Ascending aorta (tissue), 2 donors: ENCODE measurements around the gene OR8G5. TPM values are rescaled to one million over a fixed set of nuclear protein-coding genes. Genes with fewer than 3 reads are reported as not detected.
"Not testable (repeated sequence)": the region's sequence is repeated elsewhere in the genome, so short reads cannot be mapped to it uniquely, and the experiment has no call there.

ENCODE experiments used
- DNase-seq, 2 donors: peaks; one replicate each; pipeline ENCODE4 v3.0.0-alpha.2; 2019; ENCODE audit warnings: low spot score in 2 of 2
- H3K27ac ChIP-seq, 2 donors: fragments of 200-600 bp; sonication (generic); one replicate each; pipeline ENCODE4 v1.5.1; 2016 to 2017; ENCODE audit warnings: mild to moderate bottlenecking in 1 of 2
- H3K27me3 ChIP-seq: fragments of 200-600 bp; sonication (generic); one replicate; pipeline ENCODE4 v1.5.1; 2017
- H3K36me3 ChIP-seq, 2 donors: fragments of 200-600 bp; sonication (generic); one replicate each; pipeline ENCODE4 v1.5.1; 2016
- H3K4me1 ChIP-seq, 2 donors: fragments of 200-600 bp; sonication (generic); one replicate each; pipeline ENCODE4 v1.5.1; 2016 to 2017; ENCODE audit warnings: mild to moderate bottlenecking in 1 of 2
- H3K4me3 ChIP-seq, 2 donors: fragments of 200-600 bp; sonication (generic); one replicate each; pipeline ENCODE4 v1.5.1; 2016 to 2017; ENCODE audit warnings: mild to moderate bottlenecking in 1 of 2
- H3K9me3 ChIP-seq, 2 donors: fragments of 200-600 bp; sonication (generic); one replicate each; pipeline ENCODE4 v1.5.1; 2016
- CTCF ChIP-seq, 3 experiments: fragments of 200-600 bp in 2 of 3; fragments of 450-650 bp in 1 of 3; sonication (generic) in 2 of 3; IDR thresholded peaks; one replicate each; pipeline ENCODE4 v1.5.1; 2016 to 2019; ENCODE audit warnings: antibody characterized with exemption in 3 of 3, mild to moderate bottlenecking in 1 of 3, moderate library complexity in 1 of 3
- intact Hi-C: fragments of 100-400 bp; cut with DNase I; formaldehyde crosslinking; loops from one replicate; pipeline ENCODE4 v1.15.1; 2023
- total RNA-seq: library from RNA; depleted of rRNA; stranded (reverse); fragments of >200 nt; gene quantifications from one replicate; pipeline ENCODE4 v1.1.0, GENCODE V29; 2016

The OR8G5 gene
- total RNA-seq, 1 donor from 2014 or later, result not detected

GRCh38 chr11:124238512-124238911 is 17.7 kb upstream of the OR8G5 start:
- no peak for TF ChIP-seq CTCF (IDR thresholded peaks at IDR 0.05)
- no peak for DNase-seq
- no peaks in the 10 kb centered on the region for H3K36me3 ChIP-seq
- no peaks in the 10 kb centered on the region for H3K4me1 ChIP-seq
- no peak overlapping the region for H3K4me3 ChIP-seq
- H3K27me3 ChIP-seq, result no peaks in the 10 kb centered on the region
- no peak overlapping the region for H3K27ac ChIP-seq
- intact Hi-C loops, result no loop called here
- H3K9me3 ChIP-seq, result no peaks in the 10 kb centered on the region

- no peak for DNase-seq
- no peaks in the 10 kb centered on the region for H3K9me3 ChIP-seq
- H3K27ac ChIP-seq, result no peak within 1 kb of the TSS
- no peak for TF ChIP-seq CTCF (IDR thresholded peaks at IDR 0.05)
- no peaks in the 10 kb centered on the region for H3K27me3 ChIP-seq
- intact Hi-C loops, result no loop called here
- H3K36me3 ChIP-seq, result no peaks in the 10 kb centered on the region
- H3K4me1 ChIP-seq, result no peaks in the 10 kb centered on the region
- no peak within 1 kb of the TSS for H3K4me3 ChIP-seq
Measured at GRCh38 chr11:124240621-124241397, 15.4 kb upstream of the OR8G5 start, which contains the start of gene OR8G1. TSS of gene OR8G1 (plus strand) at chr11:124241095. CDS start at chr11:124249676, 8,581 bp downstream.

- H3K4me3 ChIP-seq, H3K36me3 ChIP-seq, H3K27ac ChIP-seq, H3K27me3 ChIP-seq, H3K9me3 ChIP-seq, DNase-seq, intact Hi-C loops, H3K4me1 ChIP-seq: not testable (repeated sequence)
Measured at GRCh38 chr11:124249869-124250268, 6.3 kb upstream of the OR8G5 start.

GRCh38 chr11:124265041-124265440 is 8.9 kb downstream of the OR8G5 start:
- H3K9me3 ChIP-seq, DNase-seq, H3K4me1 ChIP-seq, intact Hi-C loops, H3K4me3 ChIP-seq, H3K27me3 ChIP-seq, H3K27ac ChIP-seq, H3K36me3 ChIP-seq: not testable (repeated sequence)

GRCh38 chr11:124270886-124271285 is 14.7 kb downstream of the OR8G5 start:
- intact Hi-C loops, H3K4me3 ChIP-seq, DNase-seq: not testable (repeated sequence)

GRCh38 chr11:124274000-124274399 is 17.8 kb downstream of the OR8G5 start:
- Histone ChIP-seq H3K27ac (no peak overlapping the region), H3K4me1 (no peaks in the 10 kb centered on the region), H3K9me3 (no peaks in the 10 kb centered on the region), H3K36me3 (no peaks in the 10 kb centered on the region), H3K4me3 (no peak overlapping the region), H3K27me3 (no peaks in the 10 kb centered on the region)
- no peak for DNase-seq
- intact Hi-C loops, result no loop called here
- no peak for TF ChIP-seq CTCF (IDR thresholded peaks at IDR 0.05)

More at GRCh38 chr11:124270886-124271285, 14.7 kb downstream of the OR8G5 start:
- H3K36me3 ChIP-seq, H3K9me3 ChIP-seq, H3K4me1 ChIP-seq, H3K27ac ChIP-seq, H3K27me3 ChIP-seq: not testable (repeated sequence)

- Histone ChIP-seq H3K27ac (no peak overlapping the region), H3K4me3 (no peak overlapping the region), H3K27me3 (no peaks in the 10 kb centered on the region), H3K9me3 (no peaks in the 10 kb centered on the region), H3K4me1 (no peaks in the 10 kb centered on the region), H3K36me3 (no peaks in the 10 kb centered on the region)
- no peak for DNase-seq
- intact Hi-C loops, result no loop called here
- no peak for TF ChIP-seq CTCF (IDR thresholded peaks at IDR 0.05)
Measured at GRCh38 chr11:124276081-124276480, 19.9 kb downstream of the OR8G5 start.
